PC-9 (cell line): ENCODE data around the gene COX11.

Experiments
- CTCF ChIP-seq: fragments of 200-600 bp; sonication (generic); conservative IDR thresholded peaks from 2 replicates; pipeline ENCODE4 v1.6.1; 2017; ENCODE audit warnings: mixed run types, antibody characterized with exemption, mild to moderate bottlenecking, moderate library complexity
- EZH2 ChIP-seq: fragments of 200-600 bp; sonication (generic); IDR thresholded peaks from 2 replicates; pipeline ENCODE4 v1.8.0; 2017; ENCODE audit warnings: antibody characterized with exemption, low read depth

- no peak for TF ChIP-seq CTCF
- TF ChIP-seq EZH2 = no peak
These were observed 3.4 kb upstream of the COX11 start for GRCh38 chr17:54971901-54972300.
